Mesodermal cell (in vitro differentiated cells): ENCODE measurements around the gene DERL3.

Experiments
- H3K27ac ChIP-seq: 2 replicates; pipeline ENCODE4 v1.7.0; 2013; ENCODE audit warnings: mild to moderate bottlenecking, low read depth, low read length, moderate library complexity; ENCODE audit not compliant: severe bottlenecking
- H3K36me3 ChIP-seq: 2 replicates; pipeline ENCODE4 v1.7.1; 2013; ENCODE audit warnings: mild to moderate bottlenecking, low read length, moderate library complexity; ENCODE audit not compliant: control insufficient read depth, insufficient read depth
- H3K4me1 ChIP-seq: one replicate; pipeline ENCODE4 v1.7.1; 2013; ENCODE audit warnings: mild to moderate bottlenecking, low read length; ENCODE audit not compliant: insufficient read depth, control insufficient read depth, poor library complexity, severe bottlenecking
- H3K4me3 ChIP-seq: 2 replicates; pipeline ENCODE4 v1.7.0; 2013; ENCODE audit warnings: low read length, control low read depth, mild to moderate bottlenecking; ENCODE audit not compliant: insufficient read depth, poor library complexity, severe bottlenecking; ENCODE audit errors: extremely low read depth
- H3K9me3 ChIP-seq: 2 replicates; pipeline ENCODE4 v1.7.1; 2013; ENCODE audit warnings: mild to moderate bottlenecking, low read length, moderate library complexity; ENCODE audit not compliant: control insufficient read depth
- WGBS, 2 experiments: methylation state at CpG; one replicate each; pipeline ENCODE4 v1.1.5; 2013; ENCODE audit warnings: missing lambda C conversion rate in 2 of 2; ENCODE audit not compliant: insufficient coverage in 2 of 2; 5-methylcytosine and 5-hydroxymethylcytosine counted together

DERL3 gene

GRCh38 chr22:23786752-23787599, 51.8 kb downstream of the DERL3 start, which contains the start of gene SMARCB1:
Gene SMARCB1, plus strand, starts transcription at chr22:23786966. Its CDS starts 204 bp downstream, at chr22:23787170.
- H3K4me3 ChIP-seq = peak within 1 kb of the TSS; percentile 76
- H3K9me3 ChIP-seq = no peaks in the 10 kb centered on the region
- peak within 1 kb of the TSS; percentile 100 for H3K27ac ChIP-seq
- peaks cover 34% of the 10 kb centered on the region for H3K36me3 ChIP-seq
- peaks cover 11% of the 10 kb centered on the region for H3K4me1 ChIP-seq
- 0% methylated on average over 31 to 92 of the region's 97 CpGs for WGBS, 2 experiments

- no peaks in the 10 kb centered on the region for H3K9me3 ChIP-seq
- H3K4me1 ChIP-seq = peaks cover 14% of the 10 kb centered on the region
- H3K36me3 ChIP-seq = peaks cover 28% of the 10 kb centered on the region
- H3K27ac ChIP-seq = peak overlapping the region; percentile 100
- H3K4me3 ChIP-seq = peak overlapping the region; percentile 76
- WGBS, 2 experiments = 82 to 88% methylated on average over 8 to 9 of the region's 9 CpGs
These were observed 52.5 kb downstream of the DERL3 start for GRCh38 chr22:23786261-23786710.
